Measurements from ENCODE around the gene SCUBE3. TPM values are rescaled to one million over a fixed set of nuclear protein-coding genes. Genes with fewer than 3 reads are reported as not detected.

The SCUBE3 gene
- total and polyA plus RNA-seq, 2 of the 4 experiments (the other 2 are of a cell fraction) = 19.9 to 45.5 TPM

DNA sequence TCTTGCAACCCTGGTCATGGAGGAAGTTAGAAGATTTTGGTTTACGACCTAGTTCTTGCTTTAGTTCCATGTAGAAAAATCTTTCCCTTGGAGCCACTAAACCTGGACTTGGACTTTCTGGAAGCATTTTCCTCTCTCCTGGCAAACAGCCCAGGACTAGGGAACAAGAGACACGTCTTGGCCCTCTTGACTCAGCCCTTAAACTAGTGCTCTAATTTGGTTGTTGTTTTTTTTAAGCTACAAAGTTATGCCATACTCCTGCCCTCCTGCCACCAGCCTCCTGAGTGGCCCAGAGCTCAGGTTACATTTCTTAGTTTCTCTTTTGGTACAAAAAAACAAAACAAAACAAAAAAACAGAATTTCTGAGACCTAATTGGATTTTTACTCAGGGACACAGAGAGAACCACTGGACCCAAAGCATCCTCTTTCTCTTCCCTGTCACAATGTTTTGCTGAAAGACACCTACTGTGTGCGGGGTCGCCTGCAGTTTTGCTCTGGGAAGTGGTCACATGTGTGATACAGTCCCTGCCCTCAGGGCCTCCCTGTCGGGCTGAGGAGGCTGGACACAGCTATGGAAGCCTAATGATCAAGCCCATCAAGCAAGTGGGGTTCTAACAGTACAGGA is 32.3 kb upstream of the SCUBE3 start (continued):
- TF ChIP-seq RAD21 (IDR thresholded peaks at IDR 0.05; ENCODE audit: low read length) = no peak

DNA sequence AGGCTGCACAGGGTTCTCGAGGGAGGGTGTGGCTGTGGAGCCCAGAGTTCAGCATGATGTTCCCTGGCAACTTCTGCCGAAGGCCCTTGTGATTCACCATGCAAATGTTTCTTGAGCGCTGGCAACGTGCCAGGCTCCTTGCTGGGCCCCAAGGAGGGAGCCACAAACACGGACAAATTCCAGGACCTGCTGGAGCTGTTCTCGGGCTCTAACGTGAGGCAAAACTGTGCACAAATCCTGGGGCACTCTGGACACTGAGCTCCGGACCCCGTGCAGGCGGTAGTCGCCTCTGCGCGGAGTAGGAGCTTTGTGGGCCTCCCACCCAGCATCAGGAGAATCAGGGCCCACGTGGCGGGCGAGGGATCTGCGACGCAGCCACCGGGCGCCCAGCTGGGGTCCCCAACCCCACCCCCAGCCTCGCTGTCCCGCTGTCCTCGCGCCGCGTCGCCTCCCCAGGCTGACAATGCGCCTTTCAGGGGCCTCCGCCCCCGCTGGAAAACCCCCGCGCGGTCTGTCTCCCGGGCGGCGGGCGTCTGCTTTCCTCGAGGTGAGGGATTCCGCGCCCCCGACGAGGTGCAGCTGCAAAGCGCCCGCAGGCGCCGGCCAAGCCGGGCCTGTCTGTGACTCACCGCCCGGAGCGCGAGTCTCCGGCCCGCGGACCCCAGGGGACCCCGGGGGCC is 31.7 kb upstream of the SCUBE3 start:
- Histone ChIP-seq H3K56ac (ENCODE audit: extremely low read depth, insufficient read depth, low read length) (no peak overlapping the region), H4K8ac (ENCODE audit: low read depth in 2 of 2, low read length in 2 of 2) (peak overlapping the region; percentile 54 to 88; a peak in 3 of 4 replicates), H2BK5ac (ENCODE audit: low read depth, low read length, poor library complexity, severe bottlenecking) (peak overlapping the region; percentile 71), H2BK20ac (ENCODE audit: low read depth, low read length) (peak overlapping the region; percentile 75), H3K14ac (replicated peaks; ENCODE audit: low read depth, low read length) (peak overlapping the region; percentile 72; the same call in 1 of the 2 replicates), H3K4me3 (ENCODE audit: insufficient read depth, low read depth, low read length) (no peak overlapping the region), H3K23ac (ENCODE audit: low read depth, low read length) (peak overlapping the region; percentile 77), H3K79me1 (ENCODE audit: low read depth in 1 of 2, low read length in 2 of 2) (0 out of 4 replicates have a peak, but pooled peaks cover 0 to 2% of the 10 kb centered on the region in 2 experiments), H2AK5ac (ENCODE audit: low read depth, low read length) (peak overlapping the region; percentile 41), H2BK120ac (ENCODE audit: low read depth, low read length) (peak overlapping the region; percentile 84), H3K27ac (ENCODE audit: insufficient read depth, low read length) (peak overlapping the region; percentile 30; the same call in 1 of the 2 replicates), H4K20me1 (ENCODE audit: insufficient read depth, low read length) (no peaks in the 10 kb centered on the region), H3K9me3 (ENCODE audit: control insufficient read depth, insufficient read depth, low read length) (no peaks in the 10 kb centered on the region), H3K36me3 (ENCODE audit: control insufficient read depth, insufficient read depth, low read length) (no peaks in the 10 kb centered on the region), H2AFZ (replicated peaks; ENCODE audit: low read length, poor library complexity) (peak overlapping the region; percentile 74), H3K9ac (ENCODE audit: low read depth, low read length) (no peak overlapping the region), H2BK15ac (ENCODE audit: low read depth, low read length) (peak overlapping the region; percentile 82; the same call in 1 of the 3 replicates), H3K27me3 (ENCODE audit: control insufficient read depth, insufficient read depth, low read length) (no peaks in the 10 kb centered on the region), H3K4ac (ENCODE audit: low read depth, low read length) (peak overlapping the region; percentile 88), H3K4me1 (ENCODE audit: control insufficient read depth, insufficient read depth, low read length) (peaks cover 39% of the 10 kb centered on the region), H3K4me2 (ENCODE audit: low read depth, low read length) (peak overlapping the region; percentile 67; the same call in 1 of the 2 replicates), H2AK9ac (replicated peaks; ENCODE audit: low read depth, low read length, poor library complexity) (peak overlapping the region; percentile 72), H4K91ac (ENCODE audit: insufficient read depth, low read depth, low read length) (peak overlapping the region; percentile 94), H3K18ac (ENCODE audit: low read depth, low read length) (peak overlapping the region; percentile 86), H4K5ac (ENCODE audit: low read depth, low read length) (peak overlapping the region; percentile 85), H3K9me1 (ENCODE audit: insufficient read depth, low read length) (peaks cover 27% of the 10 kb centered on the region)
- dilution Hi-C loops (cut with HindIII; ENCODE audit: low sequenced_read_pairs, unreplicated experiment) = no loop called here
- WGBS, 2 experiments (ENCODE audit: extremely low coverage in 2 of 2, insufficient read length in 1 of 2) = 23% methylated on average over 35 of the region's 55 CpGs; no CpG with 5 or more reads in 1 of the 2 experiments
- TF ChIP-seq CEBPB (IDR thresholded peaks at IDR 0.05; ENCODE audit: low read depth, low read length) (no peak), MXI1 (IDR thresholded peaks at IDR 0.05; ENCODE audit: borderline replicate concordance, low read depth, low read length) (no peak), MAZ (IDR thresholded peaks at IDR 0.05; ENCODE audit: borderline replicate concordance, low read depth, low read length) (0 out of 2 replicates have a peak, but pooled peaks have one; percentile 33), RAD21 (IDR thresholded peaks at IDR 0.05; ENCODE audit: low read length) (no peak), FOS (IDR thresholded peaks at IDR 0.05; ENCODE audit: low read depth, low read length) (peak; percentile 44; the same call in 1 of the 2 replicates), CHD1 (IDR thresholded peaks at IDR 0.05; ENCODE audit: low read depth, low read length) (no peak), NFE2L2 (IDR thresholded peaks at IDR 0.05; ENCODE audit: low read depth, low read length) (no peak)
- TF ChIP-seq, protein P1, sequence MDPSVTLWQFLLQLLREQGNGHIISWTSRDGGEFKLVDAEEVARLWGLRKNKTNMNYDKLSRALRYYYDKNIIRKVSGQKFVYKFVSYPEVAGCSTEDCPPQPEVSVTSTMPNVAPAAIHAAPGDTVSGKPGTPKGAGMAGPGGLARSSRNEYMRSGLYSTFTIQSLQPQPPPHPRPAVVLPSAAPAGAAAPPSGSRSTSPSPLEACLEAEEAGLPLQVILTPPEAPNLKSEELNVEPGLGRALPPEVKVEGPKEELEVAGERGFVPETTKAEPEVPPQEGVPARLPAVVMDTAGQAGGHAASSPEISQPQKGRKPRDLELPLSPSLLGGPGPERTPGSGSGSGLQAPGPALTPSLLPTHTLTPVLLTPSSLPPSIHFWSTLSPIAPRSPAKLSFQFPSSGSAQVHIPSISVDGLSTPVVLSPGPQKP (IDR thresholded peaks at IDR 0.05; ENCODE audit: borderline replicate concordance, low read depth, low read length) = no peak
- TF ChIP-seq, protein P2, sequence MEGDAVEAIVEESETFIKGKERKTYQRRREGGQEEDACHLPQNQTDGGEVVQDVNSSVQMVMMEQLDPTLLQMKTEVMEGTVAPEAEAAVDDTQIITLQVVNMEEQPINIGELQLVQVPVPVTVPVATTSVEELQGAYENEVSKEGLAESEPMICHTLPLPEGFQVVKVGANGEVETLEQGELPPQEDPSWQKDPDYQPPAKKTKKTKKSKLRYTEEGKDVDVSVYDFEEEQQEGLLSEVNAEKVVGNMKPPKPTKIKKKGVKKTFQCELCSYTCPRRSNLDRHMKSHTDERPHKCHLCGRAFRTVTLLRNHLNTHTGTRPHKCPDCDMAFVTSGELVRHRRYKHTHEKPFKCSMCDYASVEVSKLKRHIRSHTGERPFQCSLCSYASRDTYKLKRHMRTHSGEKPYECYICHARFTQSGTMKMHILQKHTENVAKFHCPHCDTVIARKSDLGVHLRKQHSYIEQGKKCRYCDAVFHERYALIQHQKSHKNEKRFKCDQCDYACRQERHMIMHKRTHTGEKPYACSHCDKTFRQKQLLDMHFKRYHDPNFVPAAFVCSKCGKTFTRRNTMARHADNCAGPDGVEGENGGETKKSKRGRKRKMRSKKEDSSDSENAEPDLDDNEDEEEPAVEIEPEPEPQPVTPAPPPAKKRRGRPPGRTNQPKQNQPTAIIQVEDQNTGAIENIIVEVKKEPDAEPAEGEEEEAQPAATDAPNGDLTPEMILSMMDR (conservative IDR thresholded peaks at IDR 0.05; ENCODE audit: low read depth, low read length) = no peak
- no TSS peak for BruUV-seq (replicated peaks)
- DNase-seq (peak; percentile 61), ATAC-seq (ENCODE audit: low read depth) (peak; percentile 37)
- intact Hi-C loops (cut with micrococcal nuclease) = no loop called here
- POLR2A ChIA-PET (ENCODE audit: unreplicated experiment) = no interaction called here
- in situ Hi-C loops (cut with MboI; ENCODE audit: low sequenced_read_pairs) = no loop called here
- CTCF ChIA-PET = no interaction called here

All from IMR-90 (cell line).